Left ventricle myocardium inferior (tissue), 1 donor: Measurements from ENCODE around the gene TSPAN11. TPM values are rescaled to one million over a fixed set of nuclear protein-coding genes. Genes with fewer than 3 reads are reported as not detected.

Experiments used
- DNase-seq: peaks from one replicate; pipeline ENCODE4 v3.0.0-alpha.2; 2020
- H3K27ac ChIP-seq: fragments of 200-600 bp; replicated peaks from 2 replicates; pipeline ENCODE4 v1.8.0; 2021
- H3K27me3 ChIP-seq: fragments of 200-600 bp; 2 replicates; pipeline ENCODE4 v1.8.0; 2021; ENCODE audit warnings: low read depth
- H3K36me3 ChIP-seq: fragments of 200-600 bp; 2 replicates; pipeline ENCODE4 v1.8.0; 2021
- H3K4me1 ChIP-seq: fragments of 200-600 bp; 2 replicates; pipeline ENCODE4 v1.8.0; 2021
- H3K4me3 ChIP-seq: fragments of 200-600 bp; 2 replicates; pipeline ENCODE4 v1.8.0; 2021; ENCODE audit warnings: mild to moderate bottlenecking, moderate library complexity
- H3K9me3 ChIP-seq: fragments of 200-600 bp; replicated peaks from 2 replicates; pipeline ENCODE4 v1.8.0; 2021
- intact Hi-C: fragments of 100-400 bp; cut with micrococcal nuclease; formaldehyde crosslinking; loops from one replicate; pipeline ENCODE4 v1.11.0; 2022
- total RNA-seq: library from RNA; stranded (reverse); fragmentation: NEBNext Ultra II Directional; extraction: Animal tissue kit (Norgen Biotek cat#: 25700); gene quantifications from one replicate; pipeline ENCODE4 v1.2.1, GENCODE V29; 2021
- TF ChIP-seq, protein P1 (sequence below): fragments of 200-600 bp; IDR thresholded peaks from 2 replicates; pipeline ENCODE4 v1.8.0; 2021; ENCODE audit warnings: antibody characterized with exemption, mild to moderate bottlenecking, borderline replicate concordance
- donor health status: DM: no; HTN: yes; CAD: no; lungs with severe emphysema.

Gene TSPAN11
- total RNA-seq, 1 donor from 2014 or later, result 1.7 TPM

DNA sequence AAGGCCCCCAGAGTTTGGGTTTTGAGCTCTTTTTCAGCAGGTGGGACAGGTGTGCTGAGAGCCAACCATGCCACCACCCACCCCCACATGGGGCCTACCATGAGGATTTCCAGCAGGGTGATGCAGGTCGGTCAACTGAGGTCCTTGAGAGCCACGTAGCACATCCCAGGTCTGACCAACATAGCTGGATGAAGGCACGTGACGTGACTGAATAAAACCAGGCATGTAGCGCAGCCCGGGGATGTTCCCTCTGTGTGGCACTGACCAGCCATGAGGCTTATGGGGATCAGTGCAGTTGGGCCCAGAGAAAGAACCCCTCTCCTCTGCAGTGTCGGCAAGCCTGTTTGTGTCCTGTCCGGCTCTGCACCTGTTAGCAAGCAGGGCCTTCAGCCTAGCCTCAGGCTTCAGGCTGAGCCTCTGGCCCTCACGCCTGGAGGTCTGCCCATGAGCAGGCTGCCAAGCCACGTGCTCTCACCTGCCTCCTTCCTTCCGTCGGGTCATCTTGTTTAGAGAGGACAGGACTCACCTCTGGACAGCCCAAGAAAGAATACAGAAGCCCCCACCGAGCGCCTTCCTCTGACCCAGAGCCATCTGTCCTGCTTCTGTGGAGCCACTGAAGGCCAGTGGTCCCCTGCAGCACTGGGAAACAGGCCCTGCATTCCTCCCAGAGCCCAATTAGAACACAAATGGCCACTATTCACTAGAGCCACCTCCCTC is 38.5 kb downstream of the TSPAN11 start:
- TF ChIP-seq, protein P1, sequence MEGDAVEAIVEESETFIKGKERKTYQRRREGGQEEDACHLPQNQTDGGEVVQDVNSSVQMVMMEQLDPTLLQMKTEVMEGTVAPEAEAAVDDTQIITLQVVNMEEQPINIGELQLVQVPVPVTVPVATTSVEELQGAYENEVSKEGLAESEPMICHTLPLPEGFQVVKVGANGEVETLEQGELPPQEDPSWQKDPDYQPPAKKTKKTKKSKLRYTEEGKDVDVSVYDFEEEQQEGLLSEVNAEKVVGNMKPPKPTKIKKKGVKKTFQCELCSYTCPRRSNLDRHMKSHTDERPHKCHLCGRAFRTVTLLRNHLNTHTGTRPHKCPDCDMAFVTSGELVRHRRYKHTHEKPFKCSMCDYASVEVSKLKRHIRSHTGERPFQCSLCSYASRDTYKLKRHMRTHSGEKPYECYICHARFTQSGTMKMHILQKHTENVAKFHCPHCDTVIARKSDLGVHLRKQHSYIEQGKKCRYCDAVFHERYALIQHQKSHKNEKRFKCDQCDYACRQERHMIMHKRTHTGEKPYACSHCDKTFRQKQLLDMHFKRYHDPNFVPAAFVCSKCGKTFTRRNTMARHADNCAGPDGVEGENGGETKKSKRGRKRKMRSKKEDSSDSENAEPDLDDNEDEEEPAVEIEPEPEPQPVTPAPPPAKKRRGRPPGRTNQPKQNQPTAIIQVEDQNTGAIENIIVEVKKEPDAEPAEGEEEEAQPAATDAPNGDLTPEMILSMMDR, result no peak
- H3K4me3 ChIP-seq, result no peak overlapping the region
- intact Hi-C loops, result no loop called here
- H3K27ac ChIP-seq, result no peak overlapping the region
- H3K4me1 ChIP-seq, result peaks cover 27% of the 10 kb centered on the region
- DNase-seq, result no peak
- no peaks in the 10 kb centered on the region for H3K9me3 ChIP-seq
- H3K36me3 ChIP-seq, result no peaks in the 10 kb centered on the region
- no peaks in the 10 kb centered on the region for H3K27me3 ChIP-seq

DNA sequence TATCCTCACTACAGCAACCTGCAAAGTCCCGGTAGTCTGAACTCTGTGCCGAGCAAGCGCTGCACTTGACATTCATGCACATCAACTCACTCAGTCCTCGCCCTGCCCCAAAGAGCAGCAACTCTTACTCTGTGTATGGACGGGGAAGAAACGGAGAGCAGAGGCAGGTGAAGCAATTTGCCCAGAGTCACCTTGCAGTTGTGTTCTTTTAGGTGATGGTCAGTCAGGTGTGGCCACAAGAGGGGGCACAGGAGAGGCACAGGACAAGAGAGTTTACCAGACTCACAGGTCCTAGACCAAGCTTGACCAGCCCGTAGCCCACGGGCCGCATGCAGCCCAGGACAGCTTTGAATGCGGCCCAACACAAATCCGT is 39.1 kb downstream of the TSPAN11 start:
- Histone ChIP-seq H3K27ac (no peak overlapping the region), H3K36me3 (no peaks in the 10 kb centered on the region), H3K27me3 (no peaks in the 10 kb centered on the region), H3K4me1 (peaks cover 32% of the 10 kb centered on the region), H3K4me3 (no peak overlapping the region), H3K9me3 (no peaks in the 10 kb centered on the region)
- intact Hi-C loops, result no loop called here
- no peak for DNase-seq
- TF ChIP-seq, protein P1, result peak; percentile 48

DNA sequence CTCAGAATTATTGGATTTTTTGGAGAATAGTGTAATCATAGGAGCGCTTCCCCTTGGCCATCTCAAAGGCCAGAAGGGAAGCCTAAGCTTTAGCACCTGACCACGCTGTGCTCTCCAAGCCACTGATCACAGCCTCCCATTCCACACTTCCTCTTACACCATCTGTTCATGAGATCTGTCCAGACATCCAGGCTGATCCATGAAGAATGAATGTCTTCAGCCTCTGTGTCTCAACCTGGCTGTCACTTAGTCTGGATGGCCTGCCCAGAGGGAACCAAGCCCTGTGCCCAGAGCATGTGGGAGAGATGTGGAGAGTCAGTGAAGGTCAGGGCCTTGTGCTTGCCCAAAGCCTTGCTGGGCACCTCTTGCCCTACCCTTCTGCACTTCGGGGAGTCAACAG is 40.5 kb downstream of the TSPAN11 start:
- intact Hi-C loops, result no loop called here
- H3K27ac ChIP-seq, result no peak overlapping the region
- no peaks in the 10 kb centered on the region for H3K36me3 ChIP-seq
- no peak overlapping the region for H3K4me3 ChIP-seq
- H3K9me3 ChIP-seq, result no peaks in the 10 kb centered on the region
- TF ChIP-seq, protein P1, result no peak
- H3K27me3 ChIP-seq, result no peaks in the 10 kb centered on the region
- peaks cover 43% of the 10 kb centered on the region for H3K4me1 ChIP-seq
- DNase-seq, result no peak

DNA sequence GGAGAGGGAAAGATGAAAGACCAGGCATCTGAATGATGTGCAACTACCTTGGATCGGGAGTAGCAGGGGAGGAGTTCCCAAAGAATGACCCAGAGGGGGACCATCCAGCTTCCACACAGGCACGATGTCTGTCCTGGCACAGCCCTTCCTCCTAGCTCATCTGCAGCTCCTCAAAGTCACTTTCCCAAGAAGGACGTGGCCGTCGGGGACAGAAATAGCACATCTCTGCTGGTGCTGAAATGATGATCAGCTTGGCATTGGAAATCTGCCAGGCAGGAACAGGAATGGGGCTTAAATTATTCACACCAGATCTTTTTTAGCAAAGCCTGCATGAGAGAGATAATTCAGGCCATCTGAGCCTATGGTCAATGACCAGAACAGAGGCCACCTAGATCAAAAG is 41.7 kb downstream of the TSPAN11 start:
- TF ChIP-seq, protein P1, result no peak
- Histone ChIP-seq H3K27ac (peak overlapping the region; percentile 60), H3K4me1 (peaks cover 55% of the 10 kb centered on the region), H3K36me3 (no peaks in the 10 kb centered on the region), H3K27me3 (no peaks in the 10 kb centered on the region), H3K9me3 (no peaks in the 10 kb centered on the region), H3K4me3 (no peak overlapping the region)
- no peak for DNase-seq
- intact Hi-C loops, result no loop called here

DNA sequence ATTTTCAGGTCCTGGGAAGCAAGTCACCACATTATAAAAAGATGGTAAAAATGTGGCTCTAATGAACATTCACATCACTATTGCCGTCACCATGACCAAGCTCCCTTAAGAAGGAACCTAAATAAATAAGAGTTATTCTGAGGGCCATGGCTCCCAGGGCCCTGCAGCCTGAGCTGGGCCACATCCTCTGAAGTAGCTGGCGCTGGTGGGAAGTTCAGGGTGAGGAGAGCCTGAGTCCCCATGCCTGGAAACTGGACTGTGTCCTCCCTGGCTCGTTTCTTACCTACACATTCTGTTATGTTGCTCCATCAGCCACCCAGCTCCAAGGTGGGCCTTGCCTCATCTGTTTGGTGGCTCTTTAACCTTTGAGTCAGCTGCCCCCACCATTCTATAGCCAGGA is 42.5 kb downstream of the TSPAN11 start:
- TF ChIP-seq, protein P1, result no peak
- no peaks in the 10 kb centered on the region for H3K36me3 ChIP-seq
- no peak overlapping the region for H3K4me3 ChIP-seq
- no peak for DNase-seq
- peaks cover 57% of the 10 kb centered on the region for H3K4me1 ChIP-seq
- no peaks in the 10 kb centered on the region for H3K27me3 ChIP-seq
- no peaks in the 10 kb centered on the region for H3K9me3 ChIP-seq
- no peak overlapping the region for H3K27ac ChIP-seq
- intact Hi-C loops, result no loop called here
